Measurements from ENCODE around the gene GABBR1.

Gene GABBR1

GRCh38 chr6:29547573-29547972 lies 85.4 kb downstream of the GABBR1 start:
- Histone ChIP-seq H3K36me3 (ENCODE audit: control insufficient read depth, insufficient read depth, low read length) (no peaks in the 10 kb centered on the region), H3K4me3 (ENCODE audit: low read depth, low read length) (no peak overlapping the region), H3K4me1 (no peaks in the 10 kb centered on the region), H3K79me2 (no peaks in the 10 kb centered on the region), H3K9me3 (ENCODE audit: control insufficient read depth, low read length) (no peaks in the 10 kb centered on the region), H2AFZ (no peak overlapping the region), H3K27me3 (ENCODE audit: control insufficient read depth, insufficient read depth, low read length) (no peaks in the 10 kb centered on the region), H3K4me2 (ENCODE audit: low read length) (no peak overlapping the region), H3K27ac (no peak overlapping the region), H3K9ac (no peak overlapping the region)
- TF ChIP-seq CTCF (IDR thresholded peaks at IDR 0.05): no peak

GRCh38 chr6:29537714-29538403 lies 95.1 kb downstream of the GABBR1 start:
- TF ChIP-seq CTCF (IDR thresholded peaks at IDR 0.05): no peak
- H3K27ac ChIP-seq: no peak overlapping the region
- H3K79me2 ChIP-seq: no peaks in the 10 kb centered on the region
- no peak overlapping the region for H2AFZ ChIP-seq
- no peak overlapping the region for H3K9ac ChIP-seq
- H3K9me3 ChIP-seq (ENCODE audit: control insufficient read depth, low read length): no peaks in the 10 kb centered on the region
- no peaks in the 10 kb centered on the region for H3K27me3 ChIP-seq (ENCODE audit: control insufficient read depth, insufficient read depth, low read length)
- no peak overlapping the region for H3K4me2 ChIP-seq (ENCODE audit: low read length)
- no peaks in the 10 kb centered on the region for H3K4me1 ChIP-seq
- H3K36me3 ChIP-seq (ENCODE audit: control insufficient read depth, insufficient read depth, low read length): no peaks in the 10 kb centered on the region
- no peak overlapping the region for H3K4me3 ChIP-seq (ENCODE audit: low read depth, low read length)

- Histone ChIP-seq H3K4me3 (ENCODE audit: low read depth, low read length) (no peak overlapping the region), H3K9me3 (ENCODE audit: control insufficient read depth, low read length) (no peaks in the 10 kb centered on the region), H3K79me2 (no peaks in the 10 kb centered on the region), H2AFZ (no peak overlapping the region), H3K4me2 (ENCODE audit: low read length) (no peak overlapping the region), H3K36me3 (ENCODE audit: control insufficient read depth, insufficient read depth, low read length) (no peaks in the 10 kb centered on the region), H3K27me3 (ENCODE audit: control insufficient read depth, insufficient read depth, low read length) (no peaks in the 10 kb centered on the region), H3K4me1 (no peaks in the 10 kb centered on the region), H3K27ac (no peak overlapping the region), H3K9ac (no peak overlapping the region)
- TF ChIP-seq CTCF (IDR thresholded peaks at IDR 0.05): no peak
Observed at GRCh38 chr6:29532320-29532951, 100.5 kb downstream of the GABBR1 start.

GRCh38 chr6:29531668-29532067 lies 101.3 kb downstream of the GABBR1 start:
- no peak overlapping the region for H2AFZ ChIP-seq
- no peaks in the 10 kb centered on the region for H3K4me1 ChIP-seq
- no peak for TF ChIP-seq CTCF (IDR thresholded peaks at IDR 0.05)
- no peaks in the 10 kb centered on the region for H3K27me3 ChIP-seq (ENCODE audit: control insufficient read depth, insufficient read depth, low read length)
- no peak overlapping the region for H3K4me2 ChIP-seq (ENCODE audit: low read length)
- no peak overlapping the region for H3K9ac ChIP-seq
- H3K36me3 ChIP-seq (ENCODE audit: control insufficient read depth, insufficient read depth, low read length): no peaks in the 10 kb centered on the region
- H3K79me2 ChIP-seq: no peaks in the 10 kb centered on the region
- no peak overlapping the region for H3K27ac ChIP-seq
- H3K9me3 ChIP-seq (ENCODE audit: control insufficient read depth, low read length): no peaks in the 10 kb centered on the region
- no peak overlapping the region for H3K4me3 ChIP-seq (ENCODE audit: low read depth, low read length)

All from parathyroid adenoma (tissue), 2 donors.